ENCODE results near the gene SLC38A2. TPM values are rescaled to one million over a fixed set of nuclear protein-coding genes. Genes with fewer than 3 reads are reported as not detected.

SLC38A2 gene
- total RNA-seq, 1 experiment from 2014 or later = 381 TPM

- TF ChIP-seq MXD4 (CRISPR knock-in tag; IDR thresholded peaks at IDR 0.05; ENCODE audit: borderline replicate concordance) = no peak
- TF ChIP-seq NFATC4 (CRISPR knock-in tag; IDR thresholded peaks at IDR 0.05) = no peak
- TF ChIP-seq JAZF1 (CRISPR knock-in tag; IDR thresholded peaks at IDR 0.05) = no peak
- no peak for TF ChIP-seq ZNF232 (CRISPR knock-in tag; IDR thresholded peaks at IDR 0.05)
- TF ChIP-seq ETV6 (CRISPR knock-in tag; IDR thresholded peaks at IDR 0.05) = no peak
- no peak for TF ChIP-seq ZNF317 (CRISPR knock-in tag; IDR thresholded peaks at IDR 0.05; ENCODE audit: borderline replicate concordance, low read depth)
- TF ChIP-seq USF2 (CRISPR knock-in tag; IDR thresholded peaks at IDR 0.05) = no peak
Measured at GRCh38 chr12:46360370-46360769, 12.2 kb downstream of the SLC38A2 start (continued).

DNA sequence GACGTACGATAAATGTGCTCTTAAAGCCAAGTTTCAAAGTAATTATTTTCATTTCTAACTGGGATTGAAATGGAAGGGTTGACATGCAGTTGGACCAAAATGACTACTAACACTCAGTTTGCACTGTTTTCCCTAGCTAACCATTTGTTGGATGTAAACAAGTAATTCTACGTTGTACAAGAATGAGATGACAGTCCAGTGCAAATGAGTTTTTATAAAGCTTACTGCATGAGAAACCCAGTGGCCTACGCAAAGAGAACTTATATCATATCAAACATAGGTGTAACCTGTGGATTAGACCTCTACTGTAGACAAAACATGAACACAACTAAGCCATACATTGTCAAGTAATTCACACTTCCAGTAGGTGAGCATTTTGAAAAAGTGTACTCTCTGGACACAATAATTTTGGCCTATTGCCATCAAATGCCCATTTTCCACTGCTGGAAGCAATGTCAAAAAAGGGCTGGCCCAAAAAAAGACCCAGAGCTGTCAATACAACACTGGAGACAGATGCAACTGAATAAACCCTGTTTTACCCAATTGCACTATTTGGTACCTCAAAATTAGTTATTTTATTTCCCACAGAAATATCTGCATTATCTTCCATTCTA is 12.8 kb downstream of the SLC38A2 start:
- H3K4me3 Mint-ChIP-seq = no peak overlapping the region
- H3K4me1 Mint-ChIP-seq = peaks cover 32% of the 10 kb centered on the region
- DNase-seq (ENCODE audit: low spot score) (no peak), ATAC-seq (no peak)
- H3K9me3 Mint-ChIP-seq = no peaks in the 10 kb centered on the region
- TF ChIP-seq, protein P1, sequence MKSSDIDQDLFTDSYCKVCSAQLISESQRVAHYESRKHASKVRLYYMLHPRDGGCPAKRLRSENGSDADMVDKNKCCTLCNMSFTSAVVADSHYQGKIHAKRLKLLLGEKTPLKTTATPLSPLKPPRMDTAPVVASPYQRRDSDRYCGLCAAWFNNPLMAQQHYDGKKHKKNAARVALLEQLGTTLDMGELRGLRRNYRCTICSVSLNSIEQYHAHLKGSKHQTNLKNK (CRISPR knock-in tag; IDR thresholded peaks at IDR 0.05) = 0 out of 2 replicates have a peak, but pooled peaks have one; percentile 20
- no peak for TF ChIP-seq PRRX2 (CRISPR knock-in tag; IDR thresholded peaks at IDR 0.05)
- no peak for TF ChIP-seq MYBL2 (CRISPR knock-in tag; IDR thresholded peaks at IDR 0.05)
- ChIA-PET POLR2A (interaction anchor here (1.2 kb wide), 2 partner anchors 8 to 235 kb away, joined by 5 read pairs; no protein-coding TSS in a partner anchor), CTCF (interaction anchor here (1.2 kb wide), 1 partner anchor 302 kb away, joined by 4 read pairs; no protein-coding TSS in a partner anchor)
- no peaks in the 10 kb centered on the region for H3K27me3 Mint-ChIP-seq (ENCODE audit: low read depth)
- peaks cover 54% of the 10 kb centered on the region for H3K36me3 Mint-ChIP-seq
- H3K27ac Mint-ChIP-seq = peak overlapping the region; percentile 76

DNA sequence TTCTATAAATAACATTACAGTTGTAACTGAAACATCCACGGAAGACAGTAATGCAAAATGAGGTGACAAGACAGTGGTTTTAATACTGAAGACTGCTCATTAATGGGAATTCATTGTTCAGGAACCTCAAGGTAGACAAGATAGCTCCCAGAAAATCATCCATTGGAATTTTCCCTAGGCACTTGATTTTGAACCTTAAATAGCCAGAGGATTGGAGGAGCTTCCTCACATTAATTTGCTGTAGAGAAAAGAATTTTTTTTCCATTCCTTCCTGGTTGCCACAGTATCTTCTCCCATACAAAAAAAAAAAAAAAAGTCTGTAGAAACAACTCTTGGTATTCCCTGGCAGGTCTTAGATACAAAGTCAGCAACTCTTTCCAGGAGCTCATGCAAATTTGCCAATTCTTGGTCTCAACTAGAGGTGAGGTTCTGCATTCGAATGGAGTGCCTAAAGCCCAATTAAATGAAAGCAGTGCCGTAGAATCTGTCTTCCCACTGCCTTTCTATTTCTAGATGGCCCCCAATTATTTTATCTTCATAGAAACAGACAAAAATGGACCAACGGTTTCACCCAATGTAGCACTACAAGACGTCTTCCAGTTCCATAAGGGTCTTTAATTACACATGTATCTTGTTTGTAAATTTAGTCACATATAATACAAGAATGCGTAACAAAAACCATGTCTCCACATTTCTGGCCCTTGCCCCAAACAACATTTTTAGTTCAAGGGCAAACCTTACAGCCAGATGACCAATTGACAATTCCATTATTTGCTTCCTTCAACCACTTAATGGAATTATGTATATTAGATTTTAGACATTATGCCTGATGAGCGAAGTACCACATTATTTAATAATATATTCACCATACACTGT is 13.5 kb downstream of the SLC38A2 start:
- no peaks in the 10 kb centered on the region for H3K27me3 Mint-ChIP-seq (ENCODE audit: low read depth)
- peaks cover 49% of the 10 kb centered on the region for H3K36me3 Mint-ChIP-seq
- peak; percentile 47; the same call in 1 of the 2 replicates for TF ChIP-seq PRRX2 (CRISPR knock-in tag; IDR thresholded peaks at IDR 0.05)
- TF ChIP-seq, protein P2, sequence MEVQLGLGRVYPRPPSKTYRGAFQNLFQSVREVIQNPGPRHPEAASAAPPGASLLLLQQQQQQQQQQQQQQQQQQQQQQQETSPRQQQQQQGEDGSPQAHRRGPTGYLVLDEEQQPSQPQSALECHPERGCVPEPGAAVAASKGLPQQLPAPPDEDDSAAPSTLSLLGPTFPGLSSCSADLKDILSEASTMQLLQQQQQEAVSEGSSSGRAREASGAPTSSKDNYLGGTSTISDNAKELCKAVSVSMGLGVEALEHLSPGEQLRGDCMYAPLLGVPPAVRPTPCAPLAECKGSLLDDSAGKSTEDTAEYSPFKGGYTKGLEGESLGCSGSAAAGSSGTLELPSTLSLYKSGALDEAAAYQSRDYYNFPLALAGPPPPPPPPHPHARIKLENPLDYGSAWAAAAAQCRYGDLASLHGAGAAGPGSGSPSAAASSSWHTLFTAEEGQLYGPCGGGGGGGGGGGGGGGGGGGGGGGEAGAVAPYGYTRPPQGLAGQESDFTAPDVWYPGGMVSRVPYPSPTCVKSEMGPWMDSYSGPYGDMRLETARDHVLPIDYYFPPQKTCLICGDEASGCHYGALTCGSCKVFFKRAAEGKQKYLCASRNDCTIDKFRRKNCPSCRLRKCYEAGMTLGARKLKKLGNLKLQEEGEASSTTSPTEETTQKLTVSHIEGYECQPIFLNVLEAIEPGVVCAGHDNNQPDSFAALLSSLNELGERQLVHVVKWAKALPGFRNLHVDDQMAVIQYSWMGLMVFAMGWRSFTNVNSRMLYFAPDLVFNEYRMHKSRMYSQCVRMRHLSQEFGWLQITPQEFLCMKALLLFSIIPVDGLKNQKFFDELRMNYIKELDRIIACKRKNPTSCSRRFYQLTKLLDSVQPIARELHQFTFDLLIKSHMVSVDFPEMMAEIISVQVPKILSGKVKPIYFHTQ (CRISPR knock-in tag; IDR thresholded peaks at IDR 0.05) = peak; percentile 12; the same call in 1 of the 2 replicates
- no peak for TF ChIP-seq ZSCAN18 (CRISPR knock-in tag; IDR thresholded peaks at IDR 0.05)
- TF ChIP-seq PRDM15 (CRISPR knock-in tag; IDR thresholded peaks at IDR 0.05) = no peak
- no peak for TF ChIP-seq GRHL2 (CRISPR knock-in tag; IDR thresholded peaks at IDR 0.05; ENCODE audit: insufficient replicate concordance, severe bottlenecking)
- H3K9me3 Mint-ChIP-seq = no peaks in the 10 kb centered on the region
- ChIA-PET CTCF (interaction anchor here (0.8 to 1.2 kb wide), 3 partner anchors 234 to 368 kb away, joined by 3 to 4 read pairs (median 3); no protein-coding TSS in a partner anchor), POLR2A (interaction anchor here (0.6 to 1.2 kb wide), 4 partner anchors 9 to 234 kb away, joined by 3 to 5 read pairs (median 4); no protein-coding TSS in a partner anchor)
- peaks cover 32% of the 10 kb centered on the region for H3K4me1 Mint-ChIP-seq
- DNase-seq (ENCODE audit: low spot score) (no peak), ATAC-seq (no peak)
- no peak overlapping the region for H3K4me3 Mint-ChIP-seq
- H3K27ac Mint-ChIP-seq = peak overlapping the region; percentile 20; the same call in 1 of the 2 replicates
